Measurements from ENCODE around the gene QKI. TPM values are rescaled to one million over a fixed set of nuclear protein-coding genes. Genes with fewer than 3 reads are reported as not detected.

Gene QKI
- total and polyA plus RNA-seq, 2 of the 8 experiments (the other 6 are each of a cell fraction or from before 2014, with no cell fraction given): 181 to 183 TPM

DNA sequence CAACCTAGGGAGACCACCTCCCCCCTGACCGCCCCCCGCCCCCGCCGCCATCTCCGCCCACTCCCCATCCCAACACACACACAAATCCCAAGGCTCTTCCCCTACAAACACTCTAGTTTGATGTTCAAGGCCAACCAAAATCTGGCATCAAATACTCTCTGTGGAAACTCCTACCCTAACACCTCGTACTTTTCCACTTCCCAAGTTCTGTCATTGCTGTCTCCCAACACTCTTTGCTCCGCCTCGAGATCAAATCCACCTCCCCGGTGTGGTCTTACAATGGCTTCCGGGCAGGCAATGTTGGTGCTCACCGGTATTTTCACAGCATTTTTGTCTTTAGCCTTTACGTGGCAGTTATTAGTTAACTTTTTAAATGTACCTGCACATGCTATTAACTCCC lies 4.8 kb upstream of the QKI start:
- H2AK5ac ChIP-seq (ENCODE audit: low read depth, low read length): no peak overlapping the region
- H2BK20ac ChIP-seq (ENCODE audit: low read length): no peak overlapping the region
- H3K14ac ChIP-seq (ENCODE audit: insufficient read length): no peak overlapping the region
- CTCF ChIA-PET (ENCODE audit: partially characterized antibody): no interaction called here
- no peak overlapping the region for H2BK12ac ChIP-seq (ENCODE audit: low read depth, low read length)
- peaks cover 3% of the 10 kb centered on the region; the same call in 1 of the 2 replicates for H3K23me2 ChIP-seq (ENCODE audit: low read depth, low read length)
- POLR2A ChIA-PET (ENCODE audit: partially characterized antibody): no interaction called here
- no peaks in the 10 kb centered on the region for H3K9me3 ChIP-seq (ENCODE audit: insufficient read depth in 2 of 2, low read depth in 1 of 2, low read length in 1 of 2)
- no peak overlapping the region for H2BK15ac ChIP-seq (ENCODE audit: low read length)
- no peak overlapping the region for H3K23ac ChIP-seq (ENCODE audit: insufficient read length)
- no peaks in the 10 kb centered on the region for H3K36me3 ChIP-seq (ENCODE audit: control insufficient read depth in 2 of 4, insufficient read depth in 4 of 4, low read length in 3 of 4)
- H3K27ac ChIP-seq (ENCODE audit: low read depth, low read length): peak overlapping the region; percentile 47; the same call in 1 of the 2 replicates
- no peak overlapping the region for H3K56ac ChIP-seq (replicated peaks; ENCODE audit: insufficient read length, low read depth, low read length)
- H3K4me3 ChIP-seq (ENCODE audit: extremely low read depth in 1 of 4, insufficient read depth in 2 of 4, low read depth in 3 of 4, low read length in 4 of 4): no peak overlapping the region
- H4K20me1 ChIP-seq (replicated peaks in 1 of 2; ENCODE audit: control insufficient read depth in 1 of 2, insufficient read depth in 2 of 2, low read length in 2 of 2): peaks cover 0 to 2% of the 10 kb centered on the region in 2 experiments
- TF ChIP-seq KDM5A (IDR thresholded peaks at IDR 0.05; ENCODE audit: low read length) (no peak), POLR2A (IDR thresholded peaks at IDR 0.05; ENCODE audit: control extremely low read depth in 1 of 2, low read depth in 2 of 2, low read length in 2 of 2) (no peak), RXRA (IDR thresholded peaks at IDR 0.05; ENCODE audit: insufficient read depth, low read depth, low read length) (no peak), GTF2F1 (IDR thresholded peaks at IDR 0.05; ENCODE audit: borderline replicate concordance, low read depth, low read length) (no peak), EGR1 (IDR thresholded peaks at IDR 0.05; ENCODE audit: borderline replicate concordance, low read depth, low read length) (no peak), CEBPB (IDR thresholded peaks at IDR 0.05; ENCODE audit: low read depth, low read length) (no peak), PHF8 (conservative IDR thresholded peaks at IDR 0.05; ENCODE audit: low read depth, low read length) (no peak), CHD1 (IDR thresholded peaks at IDR 0.05; ENCODE audit: low read depth, low read length) (no peak), RBBP5 (IDR thresholded peaks at IDR 0.05; ENCODE audit: borderline replicate concordance, low read depth, low read length) (no peak), TAF7 (optimal IDR thresholded peaks at IDR 0.05; ENCODE audit: borderline replicate concordance, low read depth, low read length) (no peak)
- no peaks in the 10 kb centered on the region; a peak in 1 of 7 replicates for H3K27me3 ChIP-seq (replicated peaks in 1 of 4; ENCODE audit: control insufficient read depth in 3 of 4, extremely low read depth in 1 of 4, insufficient read depth in 3 of 4, low read length in 3 of 4)
- H3K4me1 ChIP-seq (replicated peaks in 1 of 4; ENCODE audit: control insufficient read depth in 3 of 4, insufficient read depth in 4 of 4, low read length in 3 of 4): peaks cover 0 to 9% (median 3%) of the 10 kb centered on the region in 4 experiments; a peak in 4 of 7 replicates
- no peak overlapping the region for H3K18ac ChIP-seq (ENCODE audit: extremely low read depth, low read length)
- H3K4ac ChIP-seq (replicated peaks; ENCODE audit: insufficient read length, low read depth, low read length): no peak overlapping the region
- no peak overlapping the region for H2AFZ ChIP-seq (ENCODE audit: low read length)
- no peak overlapping the region for H2BK5ac ChIP-seq (ENCODE audit: low read depth, low read length)
- H4K91ac ChIP-seq (replicated peaks; ENCODE audit: insufficient read length, low read length): no peak overlapping the region
- no peaks in the 10 kb centered on the region for H3K79me1 ChIP-seq (ENCODE audit: low read depth, low read length)
- FAIRE-seq (no peak), DNase-seq (ENCODE audit: low read depth in 1 of 2, low spot score in 2 of 2) (no peak)
- no peak overlapping the region for H3K4me2 ChIP-seq (ENCODE audit: insufficient read depth in 1 of 2, low read depth in 2 of 2, low read length in 2 of 2)
- 86% methylated on average over 9 of the region's 12 CpGs; no CpG with 5 or more reads in 1 of the 2 experiments for WGBS, 2 experiments (ENCODE audit: extremely low coverage in 1 of 2, insufficient coverage in 1 of 2, insufficient read length in 1 of 2, insufficient replicate concordance in 2 of 2, low coverage in 1 of 2, low lambda C conversion rate in 2 of 2, missing lambda C conversion rate in 1 of 2)
- H2BK120ac ChIP-seq (replicated peaks; ENCODE audit: low read depth, low read length): no peak overlapping the region
- no peak overlapping the region for H4K5ac ChIP-seq (ENCODE audit: insufficient read length, low read depth, low read length)
- H3K79me2 ChIP-seq (ENCODE audit: control insufficient read depth in 1 of 2, insufficient read depth in 2 of 2, low read length in 2 of 2): 0 out of 4 replicates have a peak, but pooled peaks cover 0 to 3% of the 10 kb centered on the region in 2 experiments
- no peak overlapping the region for H3K9ac ChIP-seq (replicated peaks in 1 of 4; ENCODE audit: extremely low read depth in 1 of 4, low read depth in 3 of 4, low read length in 3 of 4)
- no peak overlapping the region for H4K8ac ChIP-seq (ENCODE audit: extremely low read depth, insufficient read depth, low read length)
